Ecto neural progenitor cell (in vitro differentiated cells): Measurements from ENCODE around the gene PPP1R16B.

ENCODE experiments used
- DNase-seq: peaks from one replicate; pipeline ENCODE4 v3.0.0-alpha.2; 2018; ENCODE audit warnings: low spot score

The PPP1R16B gene

GRCh38 chr20:38965264-38965663, 159.8 kb downstream of the PPP1R16B start:
- DNase-seq: no peak

- no peak for DNase-seq
Measured at GRCh38 chr20:38968090-38968489, 162.6 kb downstream of the PPP1R16B start.

GRCh38 chr20:38969708-38970107, 164.2 kb downstream of the PPP1R16B start:
- DNase-seq: no peak

- no peak for DNase-seq
Measured at GRCh38 chr20:38970302-38970701, 164.8 kb downstream of the PPP1R16B start.
